GM12878 (cell line): ENCODE results near the gene SAYSD1. TPM values are rescaled to one million over a fixed set of nuclear protein-coding genes. Genes with fewer than 3 reads are reported as not detected.

Experiments used
- ATAC-seq: fragments of 200-7000 bp; cut with Tn5 transposase; 3 replicates; pipeline ENCODE4 v1.9.1; 2020; ENCODE audit warnings: mild to moderate bottlenecking, moderate library complexity
- BruUV-seq: library from RNA; stranded (reverse); fragments of 400-500 nt; replicated peaks from 2 replicates; lab custom pipeline; 2021; lab: Mats Ljungman, UMichigan
- CTCF ChIA-PET: fragments of 300-600 bp; sonication (Branson Sonifier 250); formaldehyde crosslinking; extraction: SDS; loops from one replicate; lab custom pipeline; 2021; ENCODE audit warnings: inconsistent platforms; lab: Yijun Ruan, JAX
- POLR2A ChIA-PET: fragments of 350-600 bp; formaldehyde crosslinking; extraction: SDS; loops from one replicate; lab custom pipeline; 2021; ENCODE audit warnings: inconsistent platforms; lab: Charles Lee
- RAD21 ChIA-PET: fragments of 300-600 bp; sonication (Branson Sonifier 250); formaldehyde crosslinking; loops from one replicate; lab custom pipeline; 2023; ENCODE audit warnings: antibody characterized with exemption; ENCODE audit not compliant: unreplicated experiment; lab: Charles Lee
- SMC1A ChIA-PET: fragments of 300-600 bp; sonication (Branson Sonifier 250); formaldehyde crosslinking; loops from one replicate; lab custom pipeline; 2023; ENCODE audit not compliant: unreplicated experiment, uncharacterized antibody; lab: Charles Lee
- DNase-seq: peaks from one replicate; pipeline ENCODE4 v3.0.0-alpha.2; 2011; ENCODE audit warnings: low read depth, low spot score
- FAIRE-seq: peaks from 3 replicates; lab custom pipeline; 2011; peaks lifted over from hg19 to GRCh38; lab: Jason Lieb, UNC
- H2AFZ ChIP-seq: 2 replicates; pipeline ENCODE4 v1.6.0; 2011; ENCODE audit warnings: low read depth, low read length, control low read depth; ENCODE audit not compliant: control insufficient read depth
- H3K27ac ChIP-seq: 2 replicates; pipeline ENCODE4 v1.5.1; 2011; ENCODE audit warnings: control low read depth; ENCODE audit not compliant: control insufficient read depth, insufficient read depth
- H3K27me3 ChIP-seq, 2 experiments: replicated peaks in 1 of 2; 2 replicates each; pipeline versions ENCODE4 v1.6.0 to v1.6.1; 2011; ENCODE audit warnings: low read length in 1 of 2; ENCODE audit not compliant: control insufficient read depth in 2 of 2, insufficient read depth in 2 of 2
- H3K36me3 ChIP-seq, 2 experiments: 2 replicates each; pipeline ENCODE4 v1.5.1; 2011; ENCODE audit warnings: low read length in 1 of 2; ENCODE audit not compliant: control insufficient read depth in 2 of 2, insufficient read depth in 2 of 2
- H3K4me1 ChIP-seq: 2 replicates; pipeline ENCODE4 v1.6.1; 2011; ENCODE audit warnings: mild to moderate bottlenecking, low read length, moderate library complexity, mixed read lengths; ENCODE audit not compliant: control insufficient read depth, insufficient read depth
- H3K4me2 ChIP-seq: 2 replicates; pipeline ENCODE4 v1.6.0; 2011; ENCODE audit warnings: control low read depth; ENCODE audit not compliant: control insufficient read depth, insufficient read depth
- H3K4me3 ChIP-seq: fragments of 200-600 bp; sonication (generic); 2 replicates; pipeline ENCODE4 v1.5.1; 2016
- H3K79me2 ChIP-seq: 2 replicates; pipeline ENCODE4 v1.6.0; 2011; ENCODE audit warnings: low read length; ENCODE audit not compliant: control insufficient read depth, insufficient read depth
- H3K9ac ChIP-seq: 2 replicates; pipeline ENCODE4 v1.8.0; 2011; ENCODE audit warnings: low read length, control low read depth, mixed read lengths; ENCODE audit not compliant: control insufficient read depth, insufficient read depth
- H3K9me3 ChIP-seq: replicated peaks from 3 replicates; pipeline ENCODE4 v1.5.1; 2011; ENCODE audit warnings: mild to moderate bottlenecking, low read length; ENCODE audit not compliant: control insufficient read depth, insufficient read depth
- H4K20me1 ChIP-seq: 2 replicates; pipeline ENCODE4 v1.6.0; 2011; ENCODE audit not compliant: control insufficient read depth, insufficient read depth
- BCLAF1 ChIP-seq: fragments of 450-650 bp; IDR thresholded peaks from 2 replicates; pipeline ENCODE4 v1.6.1; 2017; ENCODE audit warnings: antibody characterized with exemption, mild to moderate bottlenecking, moderate library complexity
- HDGF ChIP-seq: fragments of 450-650 bp; IDR thresholded peaks from 2 replicates; pipeline ENCODE4 v1.6.1; 2016; ENCODE audit warnings: antibody characterized with exemption
- MTA3 ChIP-seq: IDR thresholded peaks from 2 replicates; pipeline ENCODE4 v1.6.1; 2012; ENCODE audit warnings: low read length, inconsistent platforms, borderline replicate concordance
- NFXL1 ChIP-seq: fragments of 450-650 bp; IDR thresholded peaks from 2 replicates; pipeline ENCODE4 v1.6.1; 2017; ENCODE audit warnings: antibody characterized with exemption, mild to moderate bottlenecking, borderline replicate concordance
- TCF3 ChIP-seq: IDR thresholded peaks from 2 replicates; pipeline ENCODE4 v1.6.1; 2012; ENCODE audit warnings: low read depth, mild to moderate bottlenecking, low read length, borderline replicate concordance; ENCODE audit not compliant: insufficient read depth
- ZZZ3 ChIP-seq: IDR thresholded peaks from 2 replicates; pipeline ENCODE4 v1.6.1; 2011; ENCODE audit warnings: low read depth; ENCODE audit not compliant: control insufficient read depth, insufficient read length
- WGBS: methylation state at CpG from one replicate; pipeline ENCODE4 v1.1.6; 2016; ENCODE audit warnings: low lambda C conversion rate; ENCODE audit not compliant: insufficient replicate concordance, insufficient coverage; ENCODE audit errors: missing lambda C conversion rate; 5-methylcytosine and 5-hydroxymethylcytosine counted together
- in situ Hi-C: fragments of 300-500 bp; cut with MboI; formaldehyde crosslinking; loops from 9 replicates; pipeline ENCODE4 v1.14.3; 2018; ENCODE audit warnings: mixed read lengths
- intact Hi-C: fragments of 100-400 bp; cut with micrococcal nuclease; formaldehyde crosslinking; loops from one replicate; pipeline ENCODE4 v1.14.2; 2022; ENCODE audit not compliant: unreplicated experiment
- polyA plus RNA-seq, 11 experiments: library from polyadenylated mRNA; depleted of rRNA in 4 of 11; unstranded in 6 of 11; stranded (reverse) in 5 of 11; fragments of >200 nt; fragmentation: Nextera tagmentation in 4 of 11; fragmentation: Illumina TruSeq in 1 of 11; extraction: Ambion mirVana in 4 of 11; extraction: Trizol in 1 of 11; gene quantifications; 1 replicate in 1 of 11; 2 replicates in 10 of 11; pipeline versions ENCODE4 v1.2.1 to v1.2.3, GENCODE V29; 2011 to 2016; ENCODE audit warnings: inconsistent platforms in 2 of 11, missing spikeins in 2 of 11, low read depth in 1 of 11
- total RNA-seq, 4 experiments: library from RNA; depleted of rRNA in 3 of 4; stranded (reverse); fragments of >200 nt in 3 of 4; fragmentation: Illumina TruSeq in 1 of 4; extraction: Trizol in 1 of 4; gene quantifications; 2 replicates each; pipeline versions ENCODE4 v1.2.1 to v1.2.3, GENCODE V29; 2013 to 2021
- TF ChIP-seq, protein P1 (sequence below): fragments of 450-650 bp; IDR thresholded peaks from 2 replicates; pipeline ENCODE4 v1.6.1; 2017; ENCODE audit warnings: mild to moderate bottlenecking
- TF ChIP-seq, protein P2 (sequence below): fragments of 450-650 bp; IDR thresholded peaks from 2 replicates; pipeline ENCODE4 v1.6.1; 2017; ENCODE audit warnings: low read depth, mild to moderate bottlenecking, moderate library complexity
- TF ChIP-seq, protein P3 (sequence below): IDR thresholded peaks from 2 replicates; pipeline ENCODE4 v1.6.1; 2011; ENCODE audit warnings: low read depth, low read length, improper control_type of control experiment, borderline replicate concordance
- TF ChIP-seq, protein P4 (sequence below): IDR thresholded peaks from 2 replicates; pipeline ENCODE4 v1.6.1; 2012; ENCODE audit warnings: low read length, inconsistent platforms
- TF ChIP-seq, protein P5 (sequence below): fragments of 450-650 bp; conservative IDR thresholded peaks from 2 replicates; pipeline ENCODE4 v1.6.1; 2017; ENCODE audit warnings: mild to moderate bottlenecking, moderate library complexity

The SAYSD1 gene
- total and polyA plus RNA-seq, 10 of the 15 experiments (the other 5 are each of a cell fraction or from before 2014, with no cell fraction given): 1.5 to 7.3 (median 6.4) TPM

DNA sequence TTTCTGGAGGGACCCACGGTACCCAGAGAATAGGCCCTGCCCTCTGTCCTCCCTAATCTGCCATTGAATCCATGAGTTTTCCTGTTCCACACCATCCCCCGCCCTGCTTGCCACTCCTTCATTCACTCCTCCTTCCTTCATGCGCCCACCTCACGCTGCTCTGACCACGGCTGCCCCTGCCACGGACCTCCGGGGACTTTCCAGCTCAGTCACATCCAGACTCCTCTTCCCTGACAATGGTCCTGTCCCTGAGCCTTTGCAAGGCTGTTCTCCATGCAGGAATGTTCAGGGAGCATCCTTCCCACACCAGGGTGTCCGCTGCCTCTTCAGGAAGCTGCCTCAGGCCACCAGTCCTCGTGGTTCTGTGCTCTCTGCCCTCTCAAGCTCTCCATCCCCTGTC lies 40.5 kb downstream of the SAYSD1 start:
- no peak overlapping the region for H3K4me2 ChIP-seq
- DNase-seq: no peak
- WGBS: 39% methylated on average over 9 of the region's 9 CpGs
- peaks cover 17% of the 10 kb centered on the region; the same call in 1 of the 2 replicates for H3K4me1 ChIP-seq
- SMC1A ChIA-PET: no interaction called here
- FAIRE-seq: no peak
- H3K9ac ChIP-seq: no peak overlapping the region
- POLR2A ChIA-PET: no interaction called here
- no peak overlapping the region for H3K4me3 ChIP-seq
- H3K79me2 ChIP-seq: no peaks in the 10 kb centered on the region
- no peak for ATAC-seq
- intact Hi-C loops (no loop called here), in situ Hi-C loops (no loop called here)
- no peaks in the 10 kb centered on the region for H3K36me3 ChIP-seq
- no peaks in the 10 kb centered on the region for H4K20me1 ChIP-seq
- H3K27me3 ChIP-seq: no peaks in the 10 kb centered on the region
- no peak overlapping the region for H2AFZ ChIP-seq
- no peaks in the 10 kb centered on the region for H3K9me3 ChIP-seq
- RAD21 ChIA-PET: no interaction called here
- BruUV-seq: no TSS peak
- CTCF ChIA-PET: no interaction called here
- H3K27ac ChIP-seq: no peak overlapping the region
- TF ChIP-seq, protein P1, sequence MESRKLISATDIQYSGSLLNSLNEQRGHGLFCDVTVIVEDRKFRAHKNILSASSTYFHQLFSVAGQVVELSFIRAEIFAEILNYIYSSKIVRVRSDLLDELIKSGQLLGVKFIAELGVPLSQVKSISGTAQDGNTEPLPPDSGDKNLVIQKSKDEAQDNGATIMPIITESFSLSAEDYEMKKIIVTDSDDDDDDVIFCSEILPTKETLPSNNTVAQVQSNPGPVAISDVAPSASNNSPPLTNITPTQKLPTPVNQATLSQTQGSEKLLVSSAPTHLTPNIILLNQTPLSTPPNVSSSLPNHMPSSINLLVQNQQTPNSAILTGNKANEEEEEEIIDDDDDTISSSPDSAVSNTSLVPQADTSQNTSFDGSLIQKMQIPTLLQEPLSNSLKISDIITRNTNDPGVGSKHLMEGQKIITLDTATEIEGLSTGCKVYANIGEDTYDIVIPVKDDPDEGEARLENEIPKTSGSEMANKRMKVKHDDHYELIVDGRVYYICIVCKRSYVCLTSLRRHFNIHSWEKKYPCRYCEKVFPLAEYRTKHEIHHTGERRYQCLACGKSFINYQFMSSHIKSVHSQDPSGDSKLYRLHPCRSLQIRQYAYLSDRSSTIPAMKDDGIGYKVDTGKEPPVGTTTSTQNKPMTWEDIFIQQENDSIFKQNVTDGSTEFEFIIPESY: no peak
- TF ChIP-seq NFXL1 (no peak), ZZZ3 (no peak), TCF3 (no peak), MTA3 (no peak), BCLAF1 (no peak), HDGF (no peak)
- TF ChIP-seq, protein P2, sequence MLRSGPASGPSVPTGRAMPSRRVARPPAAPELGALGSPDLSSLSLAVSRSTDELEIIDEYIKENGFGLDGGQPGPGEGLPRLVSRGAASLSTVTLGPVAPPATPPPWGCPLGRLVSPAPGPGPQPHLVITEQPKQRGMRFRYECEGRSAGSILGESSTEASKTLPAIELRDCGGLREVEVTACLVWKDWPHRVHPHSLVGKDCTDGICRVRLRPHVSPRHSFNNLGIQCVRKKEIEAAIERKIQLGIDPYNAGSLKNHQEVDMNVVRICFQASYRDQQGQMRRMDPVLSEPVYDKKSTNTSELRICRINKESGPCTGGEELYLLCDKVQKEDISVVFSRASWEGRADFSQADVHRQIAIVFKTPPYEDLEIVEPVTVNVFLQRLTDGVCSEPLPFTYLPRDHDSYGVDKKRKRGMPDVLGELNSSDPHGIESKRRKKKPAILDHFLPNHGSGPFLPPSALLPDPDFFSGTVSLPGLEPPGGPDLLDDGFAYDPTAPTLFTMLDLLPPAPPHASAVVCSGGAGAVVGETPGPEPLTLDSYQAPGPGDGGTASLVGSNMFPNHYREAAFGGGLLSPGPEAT: no peak
- TF ChIP-seq, protein P3, sequence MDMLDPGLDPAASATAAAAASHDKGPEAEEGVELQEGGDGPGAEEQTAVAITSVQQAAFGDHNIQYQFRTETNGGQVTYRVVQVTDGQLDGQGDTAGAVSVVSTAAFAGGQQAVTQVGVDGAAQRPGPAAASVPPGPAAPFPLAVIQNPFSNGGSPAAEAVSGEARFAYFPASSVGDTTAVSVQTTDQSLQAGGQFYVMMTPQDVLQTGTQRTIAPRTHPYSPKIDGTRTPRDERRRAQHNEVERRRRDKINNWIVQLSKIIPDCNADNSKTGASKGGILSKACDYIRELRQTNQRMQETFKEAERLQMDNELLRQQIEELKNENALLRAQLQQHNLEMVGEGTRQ: no peak
- TF ChIP-seq, protein P4, sequence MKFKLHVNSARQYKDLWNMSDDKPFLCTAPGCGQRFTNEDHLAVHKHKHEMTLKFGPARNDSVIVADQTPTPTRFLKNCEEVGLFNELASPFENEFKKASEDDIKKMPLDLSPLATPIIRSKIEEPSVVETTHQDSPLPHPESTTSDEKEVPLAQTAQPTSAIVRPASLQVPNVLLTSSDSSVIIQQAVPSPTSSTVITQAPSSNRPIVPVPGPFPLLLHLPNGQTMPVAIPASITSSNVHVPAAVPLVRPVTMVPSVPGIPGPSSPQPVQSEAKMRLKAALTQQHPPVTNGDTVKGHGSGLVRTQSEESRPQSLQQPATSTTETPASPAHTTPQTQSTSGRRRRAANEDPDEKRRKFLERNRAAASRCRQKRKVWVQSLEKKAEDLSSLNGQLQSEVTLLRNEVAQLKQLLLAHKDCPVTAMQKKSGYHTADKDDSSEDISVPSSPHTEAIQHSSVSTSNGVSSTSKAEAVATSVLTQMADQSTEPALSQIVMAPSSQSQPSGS: no peak
- TF ChIP-seq, protein P5, sequence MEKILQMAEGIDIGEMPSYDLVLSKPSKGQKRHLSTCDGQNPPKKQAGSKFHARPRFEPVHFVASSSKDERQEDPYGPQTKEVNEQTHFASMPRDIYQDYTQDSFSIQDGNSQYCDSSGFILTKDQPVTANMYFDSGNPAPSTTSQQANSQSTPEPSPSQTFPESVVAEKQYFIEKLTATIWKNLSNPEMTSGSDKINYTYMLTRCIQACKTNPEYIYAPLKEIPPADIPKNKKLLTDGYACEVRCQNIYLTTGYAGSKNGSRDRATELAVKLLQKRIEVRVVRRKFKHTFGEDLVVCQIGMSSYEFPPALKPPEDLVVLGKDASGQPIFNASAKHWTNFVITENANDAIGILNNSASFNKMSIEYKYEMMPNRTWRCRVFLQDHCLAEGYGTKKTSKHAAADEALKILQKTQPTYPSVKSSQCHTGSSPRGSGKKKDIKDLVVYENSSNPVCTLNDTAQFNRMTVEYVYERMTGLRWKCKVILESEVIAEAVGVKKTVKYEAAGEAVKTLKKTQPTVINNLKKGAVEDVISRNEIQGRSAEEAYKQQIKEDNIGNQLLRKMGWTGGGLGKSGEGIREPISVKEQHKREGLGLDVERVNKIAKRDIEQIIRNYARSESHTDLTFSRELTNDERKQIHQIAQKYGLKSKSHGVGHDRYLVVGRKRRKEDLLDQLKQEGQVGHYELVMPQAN: no peak
